Nephron progenitor cell (in vitro differentiated cells): ENCODE results near the gene VSTM2L.
A peak's percentile ranks its signal among the peaks of the same experiment; 100 is the strongest.

ENCODE experiments used
- DNase-seq: peaks from one replicate; pipeline ENCODE4 v3.0.0; 2021
- H3K27ac Mint-ChIP-seq: 2 replicates; pipeline ENCODE4 v1.8.0; 2021; ENCODE audit warnings: mild to moderate bottlenecking, moderate library complexity, mixed read lengths
- H3K27me3 Mint-ChIP-seq: 2 replicates; pipeline ENCODE4 v1.8.0; 2021; ENCODE audit warnings: mild to moderate bottlenecking, low read depth, mixed read lengths; ENCODE audit not compliant: poor library complexity
- H3K36me3 Mint-ChIP-seq: 2 replicates; pipeline ENCODE4 v1.8.0; 2021; ENCODE audit warnings: low read depth, mixed read lengths
- H3K4me1 Mint-ChIP-seq: 2 replicates; pipeline ENCODE4 v1.8.0; 2021; ENCODE audit warnings: mixed read lengths
- H3K4me3 Mint-ChIP-seq: 2 replicates; pipeline ENCODE4 v1.8.0; 2021; ENCODE audit warnings: mild to moderate bottlenecking, moderate library complexity, mixed read lengths
- H3K9me3 Mint-ChIP-seq: 2 replicates; pipeline ENCODE4 v1.8.0; 2021; ENCODE audit warnings: mild to moderate bottlenecking, moderate library complexity, mixed read lengths
- TF ChIP-seq, protein P1 (sequence below): fragments of 200-600 bp; sonication (generic); IDR thresholded peaks from 2 replicates; pipeline ENCODE4 v1.5.0; 2021; ENCODE audit warnings: antibody characterized with exemption

The VSTM2L gene

DNA sequence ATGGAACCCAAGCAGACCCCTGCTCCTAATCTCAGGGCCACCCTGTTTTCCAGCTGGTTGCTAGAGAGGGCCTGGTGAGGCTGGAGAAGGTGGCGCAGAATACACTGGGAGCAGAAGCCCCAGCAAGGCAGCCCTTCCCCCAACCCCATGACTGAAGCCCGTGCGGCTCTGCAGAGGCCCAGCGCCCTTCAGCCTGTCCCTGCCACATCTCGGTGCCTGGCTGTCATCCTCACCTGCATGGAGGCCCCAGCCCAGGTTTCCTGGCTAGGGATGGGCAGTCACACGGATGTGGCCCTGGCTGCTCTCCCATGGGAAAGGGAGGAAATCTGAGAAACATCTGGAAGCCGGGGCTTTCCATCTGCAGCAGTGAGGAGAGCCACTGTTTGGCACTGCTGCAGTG lies 26.1 kb upstream of the VSTM2L start:
- Mint-ChIP-seq H3K9me3 (no peaks in the 10 kb centered on the region), H3K4me3 (no peak overlapping the region)
- DNase-seq: no peak

GRCh38 chr20:37877832-37878772 lies 24.8 kb upstream of the VSTM2L start:
- no peaks in the 10 kb centered on the region for H3K9me3 Mint-ChIP-seq
- peaks cover 35% of the 10 kb centered on the region for H3K4me1 Mint-ChIP-seq
- H3K27ac Mint-ChIP-seq: no peak overlapping the region
- no peak overlapping the region for H3K4me3 Mint-ChIP-seq
- TF ChIP-seq, protein P1, sequence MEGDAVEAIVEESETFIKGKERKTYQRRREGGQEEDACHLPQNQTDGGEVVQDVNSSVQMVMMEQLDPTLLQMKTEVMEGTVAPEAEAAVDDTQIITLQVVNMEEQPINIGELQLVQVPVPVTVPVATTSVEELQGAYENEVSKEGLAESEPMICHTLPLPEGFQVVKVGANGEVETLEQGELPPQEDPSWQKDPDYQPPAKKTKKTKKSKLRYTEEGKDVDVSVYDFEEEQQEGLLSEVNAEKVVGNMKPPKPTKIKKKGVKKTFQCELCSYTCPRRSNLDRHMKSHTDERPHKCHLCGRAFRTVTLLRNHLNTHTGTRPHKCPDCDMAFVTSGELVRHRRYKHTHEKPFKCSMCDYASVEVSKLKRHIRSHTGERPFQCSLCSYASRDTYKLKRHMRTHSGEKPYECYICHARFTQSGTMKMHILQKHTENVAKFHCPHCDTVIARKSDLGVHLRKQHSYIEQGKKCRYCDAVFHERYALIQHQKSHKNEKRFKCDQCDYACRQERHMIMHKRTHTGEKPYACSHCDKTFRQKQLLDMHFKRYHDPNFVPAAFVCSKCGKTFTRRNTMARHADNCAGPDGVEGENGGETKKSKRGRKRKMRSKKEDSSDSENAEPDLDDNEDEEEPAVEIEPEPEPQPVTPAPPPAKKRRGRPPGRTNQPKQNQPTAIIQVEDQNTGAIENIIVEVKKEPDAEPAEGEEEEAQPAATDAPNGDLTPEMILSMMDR: no peak
- no peak for DNase-seq
- peaks cover 10% of the 10 kb centered on the region for H3K36me3 Mint-ChIP-seq
- no peaks in the 10 kb centered on the region for H3K27me3 Mint-ChIP-seq

More for the DNA sequence above, 26.1 kb upstream of the VSTM2L start:
- H3K4me1 Mint-ChIP-seq: peaks cover 23% of the 10 kb centered on the region
- H3K27me3 Mint-ChIP-seq: peaks cover 2% of the 10 kb centered on the region
- H3K27ac Mint-ChIP-seq: no peak overlapping the region
- TF ChIP-seq, protein P1: no peak
- peaks cover 10% of the 10 kb centered on the region for H3K36me3 Mint-ChIP-seq

DNA sequence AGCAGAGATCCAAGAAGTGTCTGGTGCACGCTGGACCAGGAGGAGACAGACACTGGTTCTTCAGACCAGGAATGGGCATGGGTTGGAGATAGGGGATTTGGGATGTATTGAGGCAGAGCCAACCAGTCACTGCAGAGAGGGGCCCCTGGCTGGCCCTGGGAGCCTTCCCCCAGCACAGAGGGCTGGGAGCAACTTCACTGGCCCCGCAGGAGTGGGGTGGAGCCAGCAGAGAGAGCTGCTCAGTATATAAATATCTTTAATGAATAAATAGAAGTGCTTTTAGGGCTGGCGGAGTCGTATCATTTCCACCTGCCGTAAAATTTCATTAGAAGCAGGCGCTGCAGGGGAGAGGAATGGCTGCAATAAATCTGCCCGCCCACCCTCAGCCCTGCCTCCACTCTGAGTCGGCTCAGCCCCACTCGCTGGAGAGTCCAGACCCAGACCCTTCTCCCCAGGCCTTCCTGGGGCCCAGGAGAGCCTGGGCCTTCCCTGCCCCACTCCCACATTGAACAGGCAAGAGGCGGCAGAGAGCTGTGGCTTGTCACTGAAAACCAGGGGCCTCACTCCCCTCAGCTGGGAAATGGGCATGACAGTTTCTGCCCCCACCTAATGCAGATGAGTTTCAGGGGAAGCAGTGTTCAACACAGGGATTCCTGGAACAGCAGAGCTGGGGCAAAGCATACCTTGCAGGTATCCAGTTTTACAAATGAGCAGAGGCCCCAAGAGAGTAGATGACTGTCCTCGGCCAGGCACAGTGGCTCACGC lies 23.9 kb upstream of the VSTM2L start:
- Mint-ChIP-seq H3K27me3 (no peaks in the 10 kb centered on the region), H3K27ac (no peak overlapping the region), H3K4me1 (peaks cover 43% of the 10 kb centered on the region), H3K9me3 (no peaks in the 10 kb centered on the region), H3K36me3 (peaks cover 3% of the 10 kb centered on the region), H3K4me3 (no peak overlapping the region)
- TF ChIP-seq, protein P1: no peak
- no peak for DNase-seq

- Mint-ChIP-seq H3K9me3 (no peaks in the 10 kb centered on the region), H3K27ac (no peak overlapping the region), H3K4me3 (no peak overlapping the region), H3K36me3 (no peaks in the 10 kb centered on the region), H3K27me3 (peaks cover 3% of the 10 kb centered on the region), H3K4me1 (peaks cover 49% of the 10 kb centered on the region)
- no peak for DNase-seq
- TF ChIP-seq, protein P1: no peak
Observed at GRCh38 chr20:37879843-37880242, 23.1 kb upstream of the VSTM2L start.

DNA sequence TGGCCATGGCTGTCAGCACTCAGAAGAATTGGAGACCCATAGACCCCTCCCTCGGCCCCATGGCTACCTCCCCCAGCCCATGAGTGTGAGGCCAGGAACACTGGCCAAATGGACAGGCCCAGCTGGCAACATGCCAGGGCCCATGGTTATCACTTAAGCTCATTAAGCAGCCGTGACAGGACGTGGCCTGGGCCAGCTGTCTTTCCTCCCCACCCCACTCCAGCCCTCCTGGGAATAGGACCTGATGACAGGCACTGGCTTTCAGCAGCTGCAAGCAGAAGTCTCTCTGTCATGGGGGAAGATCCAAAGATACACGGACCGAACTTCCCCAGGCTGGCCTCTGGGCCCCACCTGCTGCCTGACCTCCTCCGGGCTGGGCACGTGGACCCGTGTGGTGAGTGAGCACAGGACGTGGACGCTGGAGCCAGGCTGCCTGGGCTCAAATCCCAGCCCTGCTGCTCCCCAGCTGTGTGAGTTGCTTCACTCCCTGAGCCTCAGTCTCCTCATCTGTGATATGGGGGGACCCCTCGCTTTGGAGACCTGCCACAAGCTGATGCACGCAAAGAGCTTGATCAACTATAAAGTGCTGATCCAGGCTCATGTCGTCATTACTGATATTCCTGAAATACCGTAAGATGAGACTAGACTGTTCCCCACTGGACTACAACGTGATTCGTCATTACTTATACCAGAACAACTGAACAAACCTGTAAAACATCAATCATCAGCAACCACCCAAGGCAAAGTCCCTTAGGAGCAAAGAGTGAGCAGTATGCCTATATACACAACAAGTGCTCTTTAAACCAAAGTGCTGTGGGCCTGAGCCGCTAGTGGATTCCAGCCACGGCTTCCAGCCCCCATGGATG lies 22.0 kb upstream of the VSTM2L start:
- Mint-ChIP-seq H3K9me3 (no peaks in the 10 kb centered on the region), H3K27ac (peak overlapping the region; percentile 17), H3K27me3 (peaks cover 3% of the 10 kb centered on the region), H3K36me3 (no peaks in the 10 kb centered on the region), H3K4me1 (peaks cover 58% of the 10 kb centered on the region), H3K4me3 (no peak overlapping the region)
- DNase-seq: no peak
- TF ChIP-seq, protein P1: no peak
